Measurements from ENCODE around the gene B4GALT6.
A peak's percentile ranks its signal among the peaks of the same experiment; 100 is the strongest.

B4GALT6 gene

GRCh38 chr18:31579375-31579774 lies 105.0 kb downstream of the B4GALT6 start:
- no peak overlapping the region for H3K4me3 ChIP-seq (ENCODE audit: low read depth, low read length)
- TF ChIP-seq CTCF (IDR thresholded peaks at IDR 0.05; ENCODE audit: low read depth, low read length, missing control alignments): no peak
- DNase-seq (ENCODE audit: low read depth): no peak

- no peak for TF ChIP-seq CTCF (IDR thresholded peaks at IDR 0.05; ENCODE audit: low read depth, low read length, missing control alignments)
- DNase-seq (ENCODE audit: low read depth): no peak
- H3K4me3 ChIP-seq (ENCODE audit: low read depth, low read length): no peak overlapping the region
Measured at GRCh38 chr18:31578126-31578525, 106.3 kb downstream of the B4GALT6 start.

- no peak for TF ChIP-seq CTCF (IDR thresholded peaks at IDR 0.05; ENCODE audit: low read depth, low read length, missing control alignments)
- DNase-seq (ENCODE audit: low read depth): no peak
- H3K4me3 ChIP-seq (ENCODE audit: low read depth, low read length): no peak overlapping the region
Measured at GRCh38 chr18:31577195-31577594, 107.2 kb downstream of the B4GALT6 start.

GRCh38 chr18:31576670-31577069 lies 107.7 kb downstream of the B4GALT6 start:
- DNase-seq (ENCODE audit: low read depth): peak; percentile 22
- H3K4me3 ChIP-seq (ENCODE audit: low read depth, low read length): no peak overlapping the region
- TF ChIP-seq CTCF (IDR thresholded peaks at IDR 0.05; ENCODE audit: low read depth, low read length, missing control alignments): no peak

- no peak overlapping the region for H3K4me3 ChIP-seq (ENCODE audit: low read depth, low read length)
- no peak for DNase-seq (ENCODE audit: low read depth)
- no peak for TF ChIP-seq CTCF (IDR thresholded peaks at IDR 0.05; ENCODE audit: low read depth, low read length, missing control alignments)
Measured at GRCh38 chr18:31575515-31576257, 108.7 kb downstream of the B4GALT6 start.

- TF ChIP-seq CTCF (IDR thresholded peaks at IDR 0.05; ENCODE audit: low read depth, low read length, missing control alignments): no peak
- no peak for DNase-seq (ENCODE audit: low read depth)
- H3K4me3 ChIP-seq (ENCODE audit: low read depth, low read length): no peak overlapping the region
Measured at GRCh38 chr18:31574359-31574758, 110.0 kb downstream of the B4GALT6 start.

Data from GM12864 (cell line).